ENCODE results near the gene CKS1B.

DNA sequence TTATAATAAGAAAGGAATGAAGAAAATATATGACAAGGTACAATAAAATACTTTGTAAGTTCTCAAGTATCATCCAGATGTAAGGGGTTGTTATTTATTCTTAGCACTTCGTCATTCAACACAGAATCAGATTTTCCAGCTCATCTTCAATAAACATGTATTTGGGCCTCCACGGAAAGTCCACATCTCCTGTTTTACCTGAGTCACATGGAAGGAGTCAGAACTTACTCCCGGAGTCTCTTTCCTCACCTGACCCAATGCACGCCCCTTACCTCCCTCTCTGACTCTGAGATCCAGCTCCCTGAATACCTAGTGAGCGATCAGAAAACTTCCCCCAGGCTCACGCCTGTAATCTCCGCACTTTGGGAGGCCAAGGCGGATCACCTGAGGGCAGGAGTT, 36.5 kb upstream of the CKS1B start:
- TF ChIP-seq, protein P1, sequence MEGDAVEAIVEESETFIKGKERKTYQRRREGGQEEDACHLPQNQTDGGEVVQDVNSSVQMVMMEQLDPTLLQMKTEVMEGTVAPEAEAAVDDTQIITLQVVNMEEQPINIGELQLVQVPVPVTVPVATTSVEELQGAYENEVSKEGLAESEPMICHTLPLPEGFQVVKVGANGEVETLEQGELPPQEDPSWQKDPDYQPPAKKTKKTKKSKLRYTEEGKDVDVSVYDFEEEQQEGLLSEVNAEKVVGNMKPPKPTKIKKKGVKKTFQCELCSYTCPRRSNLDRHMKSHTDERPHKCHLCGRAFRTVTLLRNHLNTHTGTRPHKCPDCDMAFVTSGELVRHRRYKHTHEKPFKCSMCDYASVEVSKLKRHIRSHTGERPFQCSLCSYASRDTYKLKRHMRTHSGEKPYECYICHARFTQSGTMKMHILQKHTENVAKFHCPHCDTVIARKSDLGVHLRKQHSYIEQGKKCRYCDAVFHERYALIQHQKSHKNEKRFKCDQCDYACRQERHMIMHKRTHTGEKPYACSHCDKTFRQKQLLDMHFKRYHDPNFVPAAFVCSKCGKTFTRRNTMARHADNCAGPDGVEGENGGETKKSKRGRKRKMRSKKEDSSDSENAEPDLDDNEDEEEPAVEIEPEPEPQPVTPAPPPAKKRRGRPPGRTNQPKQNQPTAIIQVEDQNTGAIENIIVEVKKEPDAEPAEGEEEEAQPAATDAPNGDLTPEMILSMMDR (IDR thresholded peaks at IDR 0.05) = no peak
- TF ChIP-seq POLR2A (IDR thresholded peaks at IDR 0.05) = no peak
